GM21390 (cell line): ENCODE measurements around the gene CCDC102B.
"Not testable (repeated sequence)": the region's sequence is repeated elsewhere in the genome, so short reads cannot be mapped to it uniquely, and the experiment has no call there.

ENCODE experiments used
- ATAC-seq: cut with Tn5 transposase; IDR thresholded peaks from one replicate; pipeline ENCODE4 v1.9.1; 2021; ENCODE audit not compliant: unreplicated experiment

The CCDC102B gene

GRCh38 chr18:68797871-68798270 lies at the start of gene CCDC102B:
Gene CCDC102B (plus strand): TSS chr18:68798080. CDS start chr18:68836764, 38,684 bp downstream.
- no peak for ATAC-seq

- ATAC-seq: no peak
Measured at GRCh38 chr18:68757126-68757525, 40.8 kb upstream of the CCDC102B start.

GRCh38 chr18:68759308-68759707 lies 38.6 kb upstream of the CCDC102B start:
- ATAC-seq: no peak

- no peak for ATAC-seq
Measured at GRCh38 chr18:68763083-68763482, 34.8 kb upstream of the CCDC102B start.

GRCh38 chr18:68764016-68764415 lies 33.9 kb upstream of the CCDC102B start:
- no peak for ATAC-seq

GRCh38 chr18:68766433-68766832 lies 31.4 kb upstream of the CCDC102B start:
- no peak for ATAC-seq

GRCh38 chr18:68769461-68769860 lies 28.4 kb upstream of the CCDC102B start:
- no peak for ATAC-seq

- ATAC-seq: no peak
Measured at GRCh38 chr18:68772268-68772667, 25.6 kb upstream of the CCDC102B start.

- ATAC-seq: no peak
Measured at GRCh38 chr18:68778280-68778886, 19.5 kb upstream of the CCDC102B start.

- no peak for ATAC-seq
Measured at GRCh38 chr18:68779169-68779568, 18.7 kb upstream of the CCDC102B start.

- ATAC-seq: no peak
Measured at GRCh38 chr18:68780802-68781635, 16.9 kb upstream of the CCDC102B start.

- no peak for ATAC-seq
Measured at GRCh38 chr18:68783506-68783905, 14.4 kb upstream of the CCDC102B start.

- ATAC-seq: no peak
Measured at GRCh38 chr18:68784071-68784470, 13.8 kb upstream of the CCDC102B start.

GRCh38 chr18:68790290-68790689 lies 7.6 kb upstream of the CCDC102B start:
- ATAC-seq: not testable (repeated sequence)

GRCh38 chr18:68791801-68792200 lies 6.1 kb upstream of the CCDC102B start:
- no peak for ATAC-seq

GRCh38 chr18:68793951-68794350 lies 3.9 kb upstream of the CCDC102B start:
- no peak for ATAC-seq

GRCh38 chr18:68796936-68797690 lies 767 bp upstream of the CCDC102B start:
- ATAC-seq: no peak

GRCh38 chr18:68800075-68800474 lies 2.2 kb downstream of the CCDC102B start:
- ATAC-seq: no peak

- no peak for ATAC-seq
Measured at GRCh38 chr18:68803356-68803755, 5.5 kb downstream of the CCDC102B start.

- ATAC-seq: no peak
Measured at GRCh38 chr18:68817584-68817983, 19.7 kb downstream of the CCDC102B start.

- ATAC-seq: no peak
Measured at GRCh38 chr18:68818584-68818983, 20.7 kb downstream of the CCDC102B start.

- no peak for ATAC-seq
Measured at GRCh38 chr18:68822926-68823325, 25.0 kb downstream of the CCDC102B start.
